Measurements from ENCODE around the gene ANXA6.
A peak's percentile ranks its signal among the peaks of the same experiment; 100 is the strongest.

ANXA6 gene

DNA sequence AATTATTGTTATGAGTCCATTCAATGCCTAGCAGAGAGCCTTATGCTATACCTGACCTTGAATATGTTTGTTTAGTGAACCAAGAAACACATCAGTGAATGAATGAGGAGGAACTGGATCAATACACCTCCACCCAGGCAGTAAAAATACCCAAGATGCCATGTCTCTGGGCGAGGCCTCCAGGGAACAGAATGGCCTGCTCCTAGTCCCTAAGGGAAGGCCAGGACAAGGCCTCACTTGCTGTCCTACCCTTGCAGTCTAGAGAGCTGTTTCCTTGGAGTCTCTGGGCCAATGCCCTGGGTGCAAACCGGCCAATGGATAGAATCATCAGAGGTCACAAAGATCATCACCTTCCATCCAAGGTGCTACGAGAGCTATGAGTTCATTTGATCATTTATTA is 102.9 kb downstream of the ANXA6 start:
- H3K27ac ChIP-seq = no peak overlapping the region

DNA sequence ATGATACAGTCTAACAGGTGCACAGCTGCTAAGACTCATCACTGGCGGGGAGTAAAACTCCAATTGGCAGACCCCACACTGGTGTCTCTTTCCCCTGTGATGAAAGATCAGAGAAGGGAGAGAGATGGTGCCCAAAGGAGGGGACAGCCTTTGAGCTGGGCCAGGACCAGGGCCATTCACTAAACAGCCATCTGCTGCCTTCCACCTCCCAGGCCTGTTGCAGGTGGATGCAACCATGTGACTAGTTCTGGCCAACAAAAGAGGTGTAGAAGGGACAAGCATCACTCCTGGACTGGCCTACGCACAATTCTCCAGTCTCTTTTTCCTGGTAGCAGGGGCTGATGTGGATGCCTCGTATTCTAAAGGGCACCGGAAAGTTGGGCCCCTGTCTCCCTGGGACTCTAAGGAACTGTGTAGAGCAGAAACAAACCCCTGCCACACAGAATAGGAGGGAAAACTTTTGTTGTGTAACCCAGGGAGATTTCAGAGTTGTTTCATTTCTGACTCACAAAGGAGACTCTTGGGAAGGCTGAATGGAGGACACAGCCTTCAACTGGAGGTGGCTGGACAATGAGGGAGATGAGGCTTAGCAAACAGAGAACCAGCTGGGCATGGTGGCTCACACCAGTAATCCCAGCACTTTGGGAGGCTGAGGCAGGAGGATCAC is 103.7 kb downstream of the ANXA6 start:
- TF ChIP-seq, protein P1, sequence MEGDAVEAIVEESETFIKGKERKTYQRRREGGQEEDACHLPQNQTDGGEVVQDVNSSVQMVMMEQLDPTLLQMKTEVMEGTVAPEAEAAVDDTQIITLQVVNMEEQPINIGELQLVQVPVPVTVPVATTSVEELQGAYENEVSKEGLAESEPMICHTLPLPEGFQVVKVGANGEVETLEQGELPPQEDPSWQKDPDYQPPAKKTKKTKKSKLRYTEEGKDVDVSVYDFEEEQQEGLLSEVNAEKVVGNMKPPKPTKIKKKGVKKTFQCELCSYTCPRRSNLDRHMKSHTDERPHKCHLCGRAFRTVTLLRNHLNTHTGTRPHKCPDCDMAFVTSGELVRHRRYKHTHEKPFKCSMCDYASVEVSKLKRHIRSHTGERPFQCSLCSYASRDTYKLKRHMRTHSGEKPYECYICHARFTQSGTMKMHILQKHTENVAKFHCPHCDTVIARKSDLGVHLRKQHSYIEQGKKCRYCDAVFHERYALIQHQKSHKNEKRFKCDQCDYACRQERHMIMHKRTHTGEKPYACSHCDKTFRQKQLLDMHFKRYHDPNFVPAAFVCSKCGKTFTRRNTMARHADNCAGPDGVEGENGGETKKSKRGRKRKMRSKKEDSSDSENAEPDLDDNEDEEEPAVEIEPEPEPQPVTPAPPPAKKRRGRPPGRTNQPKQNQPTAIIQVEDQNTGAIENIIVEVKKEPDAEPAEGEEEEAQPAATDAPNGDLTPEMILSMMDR (IDR thresholded peaks at IDR 0.05) = no peak
- H3K27ac ChIP-seq = no peak overlapping the region
- no peak for DNase-seq (ENCODE audit: low spot score)
- H3K4me3 ChIP-seq = no peak overlapping the region

More for the DNA sequence above, 102.9 kb downstream of the ANXA6 start:
- no peak for DNase-seq (ENCODE audit: low spot score)
- no peak overlapping the region for H3K4me3 ChIP-seq
- TF ChIP-seq, protein P1 (IDR thresholded peaks at IDR 0.05) = no peak

DNA sequence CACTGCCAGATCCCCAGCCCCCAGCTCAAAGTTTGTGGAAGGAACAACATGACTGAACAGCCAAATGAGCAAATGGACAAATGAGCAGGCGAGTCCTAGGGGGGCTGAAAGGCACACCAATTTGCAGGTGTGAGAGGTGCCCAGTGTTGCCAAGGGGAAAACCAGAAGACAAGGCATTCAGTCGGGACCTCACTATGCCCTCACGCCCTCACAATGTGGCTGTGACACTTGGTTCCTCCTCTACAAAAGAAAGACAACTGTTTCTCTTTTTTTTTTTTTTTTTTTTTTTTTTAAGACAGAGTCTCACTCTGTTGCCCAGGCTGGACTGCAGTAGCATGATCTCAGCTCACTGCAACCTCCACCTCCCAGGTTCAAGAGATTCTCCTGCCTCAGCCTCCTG is 104.7 kb downstream of the ANXA6 start:
- DNase-seq (ENCODE audit: low spot score) = no peak
- Histone ChIP-seq H3K27ac (no peak overlapping the region), H3K4me3 (no peak overlapping the region)
- TF ChIP-seq, protein P1 (IDR thresholded peaks at IDR 0.05) = no peak

DNA sequence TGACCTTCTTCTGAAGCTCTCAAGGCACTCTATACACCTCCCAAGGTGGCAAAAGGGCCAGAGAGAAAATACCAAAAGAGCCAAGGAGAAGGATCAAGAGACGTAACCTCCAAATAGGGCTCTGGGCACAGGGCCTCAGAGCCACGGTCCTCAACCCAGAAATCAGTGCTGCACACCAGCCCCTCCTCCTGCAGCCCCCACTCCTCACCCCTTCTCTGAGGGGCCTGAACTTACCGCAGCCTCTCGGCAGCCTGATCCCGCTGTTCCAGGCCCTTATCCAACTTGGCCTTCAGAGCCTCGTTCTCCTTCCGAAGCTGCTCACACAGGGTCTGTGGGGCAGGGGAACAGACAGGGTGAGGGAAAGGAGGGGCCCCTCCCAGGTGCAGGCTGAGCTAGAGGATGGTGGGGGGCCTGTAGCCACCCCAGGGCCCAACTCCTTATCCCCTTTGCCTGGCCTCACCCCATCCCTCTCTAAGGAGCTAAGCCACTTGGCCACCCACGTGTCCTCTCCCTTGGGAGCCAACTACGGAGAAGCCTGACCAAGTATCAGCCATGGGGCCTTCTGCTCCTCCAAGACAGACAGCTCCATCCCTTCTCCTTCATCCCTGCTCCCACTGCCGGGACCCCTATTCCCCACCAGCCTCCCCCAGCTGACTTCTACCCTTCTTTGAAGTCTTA is 105.5 kb downstream of the ANXA6 start:
- Histone ChIP-seq H3K4me3 (no peak overlapping the region), H3K27ac (no peak overlapping the region)
- TF ChIP-seq, protein P1 (IDR thresholded peaks at IDR 0.05) = peak; percentile 5
- DNase-seq (ENCODE audit: low spot score) = no peak

DNA sequence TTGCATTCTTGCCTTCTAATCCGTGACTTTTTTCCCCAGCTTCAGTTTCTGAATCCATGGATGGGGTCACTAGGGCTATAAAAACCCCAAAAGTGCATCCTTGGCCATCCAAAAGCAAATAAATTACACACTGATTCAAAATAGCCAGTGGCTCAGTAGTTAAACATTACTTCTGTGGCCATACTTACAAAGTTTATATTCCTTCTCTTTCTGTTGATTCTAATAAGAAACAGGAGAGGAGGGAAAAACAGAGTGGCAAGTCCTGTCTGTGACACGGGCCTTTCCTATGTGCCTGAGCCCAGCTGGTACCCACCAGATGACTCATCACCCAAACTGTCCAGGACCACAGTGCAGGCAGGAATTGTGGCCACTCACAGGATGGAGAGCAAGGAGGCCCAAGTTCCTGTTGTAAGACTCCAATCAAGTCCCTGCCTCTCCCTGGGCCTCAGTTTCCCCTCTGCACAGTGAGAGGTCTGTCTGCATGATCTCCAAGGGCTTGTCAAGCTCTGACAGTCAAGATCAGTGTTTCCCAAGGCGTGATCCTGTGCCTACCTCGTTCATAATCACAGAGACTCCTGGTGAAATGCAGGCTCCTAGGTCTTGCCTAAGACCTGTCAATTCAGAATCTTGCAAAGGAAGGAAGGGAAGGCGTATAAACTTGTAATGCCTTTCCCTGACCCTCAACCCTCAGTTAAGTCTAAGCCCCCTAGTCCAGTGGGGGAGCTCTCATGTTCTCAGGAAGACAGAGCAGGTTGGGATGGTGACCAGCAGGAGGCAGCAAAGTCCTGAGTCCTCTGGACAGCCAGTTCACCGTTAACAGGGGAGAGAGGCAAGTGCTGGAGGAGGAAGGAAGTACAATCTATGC is 106.3 kb downstream of the ANXA6 start:
- Histone ChIP-seq H3K4me3 (no peak overlapping the region), H3K27ac (no peak overlapping the region)
- TF ChIP-seq, protein P1 (IDR thresholded peaks at IDR 0.05) = peak; percentile 77
- DNase-seq (ENCODE audit: low spot score) = no peak

Data from coronary artery (tissue), 2 donors.